Activated CD8-positive, alpha-beta memory T cell treated with anti-CD3 and anti-CD28 coated beads for 48 hours (primary cell): ENCODE measurements around the gene SMTNL2.
A peak's percentile ranks its signal among the peaks of the same experiment; 100 is the strongest.
"Not testable (repeated sequence)": the region's sequence is repeated elsewhere in the genome, so short reads cannot be mapped to it uniquely, and the experiment has no call there.

Experiments used
- DNase-seq, 3 experiments: peaks; one replicate each; pipeline ENCODE4 v3.0.0-alpha.2; 2020; ENCODE audit warnings: low read depth in 2 of 3, low spot score in 2 of 3

SMTNL2 gene

DNA sequence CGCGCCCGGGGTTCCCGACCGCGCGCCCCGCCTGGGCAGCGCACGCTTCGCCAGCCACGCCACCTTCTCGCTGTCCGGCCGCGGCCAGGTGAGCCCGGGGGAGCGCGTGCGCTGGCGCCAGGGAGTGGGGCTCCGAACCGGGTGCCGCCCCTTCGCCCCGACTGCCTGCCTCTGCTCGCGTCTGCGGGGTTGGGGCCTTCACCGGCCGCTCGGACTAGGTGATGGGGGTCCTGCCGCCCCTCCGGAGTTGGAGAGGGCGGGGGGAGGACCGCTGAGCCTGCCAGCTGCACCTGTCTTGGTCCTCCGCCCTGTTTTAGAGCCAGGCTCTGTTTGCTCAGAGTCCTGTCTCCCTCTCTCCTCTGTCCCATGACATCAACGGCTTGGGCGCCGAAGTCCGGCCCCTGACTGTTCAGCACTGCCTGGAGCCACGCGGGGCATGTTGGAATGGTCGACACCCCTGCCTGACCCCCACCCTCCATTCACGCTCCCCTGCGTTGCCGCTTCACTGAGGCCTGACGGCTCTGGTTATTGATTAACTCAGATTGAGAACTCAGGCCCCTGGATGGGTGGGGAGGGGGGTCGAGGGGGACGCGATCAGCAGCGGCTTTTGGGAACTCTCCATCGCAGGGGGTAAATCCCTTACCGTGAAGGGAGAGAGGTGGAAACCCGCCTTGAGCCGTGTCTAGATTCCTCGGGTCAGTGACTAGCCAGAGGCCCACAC is 748 bp downstream of the SMTNL2 start:
- no peak for DNase-seq

DNA sequence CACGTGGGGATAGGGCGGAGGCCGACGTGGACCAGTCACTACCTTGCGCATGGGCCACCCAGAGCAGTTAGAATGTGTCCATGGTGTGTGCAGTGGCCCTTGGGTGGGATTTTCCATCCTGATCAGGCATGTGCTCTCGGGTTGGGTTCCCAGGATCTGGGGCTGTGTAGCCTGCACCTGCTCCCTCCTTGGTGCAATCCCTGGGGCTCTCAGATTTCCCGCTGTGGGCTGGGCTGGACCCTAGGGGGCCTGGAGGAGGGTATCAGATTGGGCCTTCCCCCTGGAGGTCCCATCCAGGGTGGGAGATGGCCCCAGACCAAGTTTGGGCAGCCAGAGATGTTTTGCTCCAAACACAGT is 1.3 kb downstream of the SMTNL2 start:
- DNase-seq = no peak

DNA sequence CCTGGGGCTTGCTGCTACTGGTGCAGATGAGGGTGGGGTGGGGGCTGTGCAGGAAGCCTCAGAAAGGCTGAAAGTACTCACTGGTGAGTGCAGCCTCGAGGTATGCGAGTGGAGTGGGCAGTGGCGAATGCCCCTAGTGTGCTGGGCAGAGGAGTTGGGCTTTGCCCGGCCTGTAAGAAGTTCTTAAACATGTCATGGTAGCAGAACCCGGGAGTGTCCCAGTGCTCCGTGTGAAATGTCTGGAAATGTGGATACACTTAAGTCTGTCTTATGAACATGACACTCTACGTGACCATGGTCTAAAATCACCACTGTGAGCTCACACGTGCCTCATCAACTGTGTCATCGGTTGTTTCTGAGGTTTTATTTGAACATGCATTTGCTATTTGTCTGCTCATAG is 1.7 kb downstream of the SMTNL2 start:
- DNase-seq = no peak

DNA sequence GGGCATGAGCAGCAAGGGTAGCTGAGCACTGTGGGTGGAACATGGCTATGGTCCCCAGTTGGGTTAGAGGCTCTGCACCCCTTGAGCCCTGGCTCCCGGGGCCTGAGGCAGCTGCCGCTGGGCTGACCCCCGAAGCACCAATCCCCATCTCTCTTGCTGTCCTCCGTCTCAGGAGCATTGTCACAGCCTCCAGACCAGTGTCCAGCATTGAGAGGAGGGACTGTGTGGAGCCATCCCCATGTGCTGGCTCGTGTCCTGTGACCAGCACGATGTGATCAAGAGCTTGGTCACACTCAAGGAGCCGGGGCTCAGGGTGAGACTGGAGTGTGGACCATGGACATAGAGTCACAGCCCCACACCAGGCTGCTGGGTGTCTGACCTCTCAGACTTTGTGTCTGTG is 2.9 kb downstream of the SMTNL2 start:
- no peak for DNase-seq

DNA sequence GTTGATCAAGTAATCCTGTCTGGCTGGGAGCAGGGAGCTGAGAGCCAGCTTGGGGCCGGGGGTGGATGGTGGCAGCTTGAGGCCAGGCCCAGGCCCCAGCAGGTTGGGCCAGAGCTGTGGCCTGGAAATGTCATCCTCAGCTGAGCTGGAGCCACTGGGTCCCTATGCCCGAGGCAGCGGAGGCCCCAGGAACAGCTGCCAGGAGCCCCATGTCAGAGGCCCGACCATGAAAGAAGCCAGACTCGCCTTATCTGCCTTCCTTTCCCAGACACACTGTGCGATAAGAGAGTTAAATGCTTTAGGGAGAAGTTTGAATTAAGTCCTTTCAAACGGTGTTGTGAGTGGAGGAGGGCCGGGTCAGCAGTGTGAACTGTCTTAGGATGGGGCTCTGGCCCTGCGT is 3.5 kb downstream of the SMTNL2 start:
- no peak for DNase-seq

DNA sequence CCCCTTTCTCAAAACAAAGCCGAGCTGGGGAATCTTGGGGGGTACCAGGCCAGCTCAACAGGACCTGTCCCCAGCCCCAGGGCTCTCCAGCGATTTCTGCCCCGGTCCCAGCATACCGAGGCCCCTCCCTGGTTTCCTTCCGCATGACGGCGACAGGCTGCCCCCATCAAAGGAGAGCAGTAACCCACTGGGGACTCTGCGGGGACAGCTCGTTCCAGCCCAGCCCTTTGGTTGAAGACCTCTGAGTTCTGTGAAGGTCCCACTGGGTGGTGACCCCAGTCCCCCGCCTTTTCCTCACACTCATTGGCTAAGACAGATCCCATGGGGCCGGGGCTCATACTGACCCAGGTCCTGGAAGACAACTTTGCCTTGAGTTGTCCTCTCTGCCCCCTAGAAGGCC is 4.1 kb downstream of the SMTNL2 start:
- DNase-seq = no peak

DNA sequence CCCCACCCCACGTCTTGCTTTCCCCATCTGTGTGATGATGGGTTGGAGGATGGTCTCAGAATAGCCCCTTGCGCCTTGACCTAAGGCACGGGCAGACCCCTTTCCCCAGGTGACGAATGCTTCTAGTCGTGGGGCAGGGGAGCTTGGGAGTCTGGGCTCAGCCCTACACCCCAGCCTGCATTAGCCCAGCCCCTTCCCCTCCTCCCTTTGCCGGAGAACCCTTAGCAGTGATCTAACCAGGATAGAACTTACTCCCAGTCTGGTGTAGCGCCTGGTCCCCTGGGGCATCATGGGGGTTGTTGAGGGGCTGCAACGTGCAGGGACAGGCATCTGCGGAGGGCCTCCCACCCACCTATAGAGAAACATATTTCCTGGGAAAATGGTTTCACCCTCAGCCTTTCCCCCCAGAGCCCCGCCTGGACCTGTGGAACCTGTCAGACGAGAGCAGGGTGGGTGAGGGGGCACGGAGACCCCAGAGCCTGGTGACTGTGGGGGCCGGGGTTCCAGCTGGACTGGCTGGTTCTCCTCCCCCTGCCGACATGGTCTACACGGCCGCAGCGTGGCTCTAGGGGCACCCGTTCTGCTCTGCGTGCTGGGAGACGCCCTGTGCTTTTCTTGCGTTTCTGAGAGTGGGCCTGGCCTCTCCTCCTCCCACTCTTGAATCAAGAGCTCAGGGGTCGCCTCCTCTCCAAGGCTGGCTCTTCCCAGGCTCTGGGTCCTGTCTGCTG is 4.7 kb downstream of the SMTNL2 start:
- no peak for DNase-seq

DNA sequence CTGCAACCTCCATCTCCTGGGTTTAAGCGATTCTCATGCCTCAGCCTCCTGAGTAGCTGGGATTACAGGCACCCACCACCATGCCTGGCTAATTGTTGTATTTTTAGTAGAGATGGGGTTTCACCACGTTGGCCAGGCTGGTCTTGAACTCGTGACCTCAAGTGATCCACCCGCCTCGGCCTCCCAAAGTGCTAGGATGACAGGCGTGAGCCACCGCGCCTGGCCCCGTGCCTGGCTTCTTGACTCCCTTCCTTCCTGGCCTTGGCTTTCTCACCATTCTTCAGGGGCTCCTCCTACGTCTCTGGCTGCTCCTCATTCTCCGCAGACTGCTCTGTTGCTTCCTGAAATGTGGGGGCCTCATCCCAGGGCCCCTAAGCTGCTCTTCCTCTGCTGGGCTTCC is 5.7 kb downstream of the SMTNL2 start:
- DNase-seq = not testable (repeated sequence)

DNA sequence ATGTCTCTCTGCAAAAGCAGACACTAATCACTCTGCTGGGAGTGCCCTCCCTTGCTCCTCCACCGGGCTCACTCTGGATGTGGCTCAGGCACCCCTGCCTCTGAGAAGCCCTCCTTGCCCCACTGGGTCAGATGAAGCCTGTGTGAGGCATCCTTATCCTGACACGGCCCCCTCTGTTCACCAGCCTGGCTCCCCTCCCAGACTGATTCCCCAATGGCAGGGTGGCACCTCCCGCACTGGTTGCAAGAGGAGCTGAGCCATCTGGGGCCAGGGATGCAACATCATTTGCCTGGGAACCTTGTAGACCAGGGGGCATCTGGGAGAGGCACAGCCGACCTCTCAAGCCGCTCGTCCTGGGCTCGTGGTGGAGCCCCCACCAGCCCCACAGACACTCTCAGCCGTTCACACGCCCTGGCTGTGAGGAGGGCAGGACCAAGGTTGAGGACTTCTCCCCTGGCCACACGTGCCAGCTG is 6.7 kb downstream of the SMTNL2 start:
- DNase-seq = no peak

DNA sequence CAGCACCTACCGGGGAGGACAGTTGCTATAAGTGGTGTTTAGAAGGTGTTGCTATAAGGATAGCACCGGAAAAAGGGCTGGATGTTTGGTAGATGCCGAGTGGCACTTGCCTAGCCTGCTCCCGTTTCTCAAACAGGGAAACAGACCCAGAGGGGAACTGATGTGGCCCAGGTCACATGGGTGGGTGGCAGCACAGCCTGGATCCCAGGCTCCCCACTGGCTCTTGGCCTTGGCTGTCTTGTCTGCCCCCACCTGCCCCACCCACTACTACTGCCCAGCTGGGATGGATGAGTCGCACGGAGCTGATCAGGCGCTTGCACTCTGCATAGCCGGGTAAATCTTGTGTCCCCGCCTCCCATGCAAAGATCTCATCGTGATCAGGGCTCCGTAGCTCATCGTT is 7.2 kb downstream of the SMTNL2 start:
- DNase-seq = no peak

DNA sequence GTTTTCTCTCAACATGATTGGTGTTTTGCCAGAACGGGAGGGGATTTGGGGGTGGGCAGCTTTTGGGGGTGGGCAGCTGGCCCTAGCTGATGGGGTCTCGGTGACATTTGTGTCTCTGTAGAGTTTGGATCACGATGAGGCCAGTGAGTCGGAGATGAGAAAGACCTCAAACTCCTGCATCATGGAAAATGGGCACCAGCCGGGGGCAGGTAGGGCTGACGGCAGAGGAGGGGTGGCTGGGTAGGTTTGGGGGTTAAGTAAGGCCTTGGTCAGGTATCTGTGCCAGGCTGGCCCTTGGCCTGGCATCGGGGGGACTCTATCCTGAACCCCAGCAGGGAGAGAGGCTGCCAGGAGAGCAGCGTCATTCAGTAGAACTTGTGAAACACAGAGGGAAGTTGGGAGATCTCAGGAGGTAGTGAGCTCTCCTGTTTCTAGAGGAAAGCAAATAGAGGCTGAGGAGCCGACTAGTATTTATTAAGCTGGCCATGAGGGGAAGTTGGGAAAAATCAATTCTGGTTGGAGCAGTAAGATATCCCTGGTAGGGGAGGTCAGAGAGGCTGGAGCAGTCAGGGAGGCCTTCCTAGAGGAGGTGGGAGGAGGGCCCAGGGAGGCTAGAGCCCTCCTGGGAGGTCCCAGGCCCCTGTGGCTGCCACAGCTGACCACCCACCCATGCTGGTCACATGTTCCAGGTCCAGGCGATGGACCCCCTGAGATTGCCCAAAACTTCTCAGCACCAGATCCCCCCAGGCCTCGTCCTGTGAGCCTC is 8.1 kb downstream of the SMTNL2 start:
- no peak for DNase-seq

DNA sequence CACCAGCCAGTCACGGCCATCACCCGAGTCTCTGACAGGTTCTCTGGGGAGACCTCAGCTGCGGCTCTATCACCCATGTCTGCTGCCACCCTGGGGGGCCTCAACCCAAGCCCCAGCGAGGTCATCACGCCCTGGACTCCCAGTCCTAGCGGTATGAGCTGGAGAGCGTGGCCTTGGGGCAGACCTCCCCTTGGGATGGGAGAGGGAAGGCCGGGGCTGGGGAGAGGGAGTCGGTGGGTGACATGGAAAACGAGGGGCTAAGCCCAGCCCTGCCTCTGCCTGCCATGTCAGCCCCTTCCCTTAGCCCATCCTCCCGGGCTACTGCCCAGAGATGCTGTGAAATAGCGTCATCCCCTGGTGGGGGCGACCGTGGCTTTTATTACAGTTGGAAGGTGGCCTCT is 8.7 kb downstream of the SMTNL2 start:
- DNase-seq = no peak

DNA sequence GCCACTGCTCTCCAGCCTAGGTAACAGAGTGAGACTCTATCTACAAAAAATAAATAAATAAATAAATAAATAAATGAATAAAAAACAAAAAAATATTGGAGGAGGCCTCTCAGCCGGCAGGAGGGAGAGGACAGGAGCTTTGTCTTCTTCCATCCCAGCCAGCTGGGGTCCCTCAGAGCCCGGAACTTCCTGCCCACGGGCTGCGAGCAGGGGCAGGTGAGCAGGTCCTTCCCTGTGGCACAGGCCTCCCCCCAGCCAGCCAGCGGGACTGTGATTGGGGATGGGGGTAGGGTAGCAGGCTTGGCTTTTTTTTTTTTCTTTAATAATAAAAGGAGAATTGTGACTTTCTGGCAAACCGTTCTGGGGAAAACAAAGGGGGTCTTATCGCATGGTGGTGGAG is 10.1 kb downstream of the SMTNL2 start:
- DNase-seq = no peak

DNA sequence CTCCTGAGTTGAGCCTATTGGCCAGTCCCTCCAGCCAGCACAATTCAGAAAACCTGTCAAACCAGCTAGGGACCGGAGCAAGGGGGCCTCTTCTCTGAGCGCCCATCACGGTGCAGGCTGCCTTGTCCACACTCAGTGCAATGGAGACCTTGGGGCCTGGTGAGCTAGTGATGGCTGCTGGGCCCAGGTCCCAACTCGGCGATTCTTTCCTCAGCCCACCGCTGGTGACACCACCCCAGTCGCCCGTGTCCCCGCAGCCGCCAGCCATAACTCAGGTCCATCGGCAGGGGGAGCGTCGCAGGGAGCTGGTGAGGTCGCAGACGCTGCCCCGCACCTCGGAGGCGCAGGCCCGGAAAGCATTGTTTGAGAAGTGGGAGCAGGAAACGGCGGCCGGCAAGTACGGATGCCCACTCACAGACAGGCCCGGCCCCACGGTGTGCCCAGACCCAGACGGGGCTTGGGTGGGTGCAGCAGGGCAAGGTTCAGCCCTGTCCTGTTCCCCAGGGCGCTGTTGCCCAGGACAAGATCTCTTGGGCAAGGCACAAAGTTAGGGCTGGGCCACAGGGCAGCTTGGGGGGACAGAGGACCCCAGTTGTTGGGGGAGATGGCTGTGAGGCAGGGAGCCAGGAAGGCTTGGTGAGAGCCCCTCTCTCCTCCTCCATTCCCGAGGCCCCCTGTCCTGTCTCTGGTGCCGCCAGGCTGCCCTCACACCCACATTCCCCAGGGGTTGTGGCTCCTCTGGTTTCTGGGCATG is 10.8 kb downstream of the SMTNL2 start:
- DNase-seq = peak in 2 of 3 experiments; percentile 11 to 18

DNA sequence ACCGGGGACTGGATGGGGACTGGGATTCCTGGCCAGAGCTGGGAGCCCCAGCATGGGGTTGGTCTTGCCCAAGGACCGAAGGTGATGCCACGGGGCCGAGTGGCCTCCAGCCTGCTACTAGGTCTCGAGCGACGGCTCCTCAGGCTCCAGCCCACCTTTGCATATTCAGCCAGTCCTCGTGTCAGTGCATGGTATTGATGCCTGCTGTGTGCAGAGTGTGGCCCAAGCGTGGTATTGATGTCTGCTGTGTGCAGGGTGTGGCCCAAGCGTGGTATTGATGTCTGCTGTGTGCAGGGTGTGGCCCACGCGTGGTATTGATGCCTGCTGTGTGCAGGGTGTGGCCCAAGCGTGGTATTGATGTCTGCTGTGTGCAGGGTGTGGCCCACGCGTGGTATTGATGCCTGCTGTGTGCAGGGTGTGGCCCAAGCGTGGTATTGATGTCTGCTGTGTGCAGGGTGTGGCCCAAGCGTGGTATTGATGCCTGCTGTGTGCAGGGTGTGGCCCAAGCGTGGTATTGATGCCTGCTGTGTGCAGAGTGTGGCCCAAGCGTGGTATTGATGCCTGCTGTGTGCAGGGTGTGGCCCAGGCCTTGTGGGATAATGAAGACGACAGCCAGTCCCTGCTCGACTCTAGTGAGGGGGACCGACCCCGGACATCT is 11.5 kb downstream of the SMTNL2 start:
- DNase-seq = not testable (repeated sequence)

DNA sequence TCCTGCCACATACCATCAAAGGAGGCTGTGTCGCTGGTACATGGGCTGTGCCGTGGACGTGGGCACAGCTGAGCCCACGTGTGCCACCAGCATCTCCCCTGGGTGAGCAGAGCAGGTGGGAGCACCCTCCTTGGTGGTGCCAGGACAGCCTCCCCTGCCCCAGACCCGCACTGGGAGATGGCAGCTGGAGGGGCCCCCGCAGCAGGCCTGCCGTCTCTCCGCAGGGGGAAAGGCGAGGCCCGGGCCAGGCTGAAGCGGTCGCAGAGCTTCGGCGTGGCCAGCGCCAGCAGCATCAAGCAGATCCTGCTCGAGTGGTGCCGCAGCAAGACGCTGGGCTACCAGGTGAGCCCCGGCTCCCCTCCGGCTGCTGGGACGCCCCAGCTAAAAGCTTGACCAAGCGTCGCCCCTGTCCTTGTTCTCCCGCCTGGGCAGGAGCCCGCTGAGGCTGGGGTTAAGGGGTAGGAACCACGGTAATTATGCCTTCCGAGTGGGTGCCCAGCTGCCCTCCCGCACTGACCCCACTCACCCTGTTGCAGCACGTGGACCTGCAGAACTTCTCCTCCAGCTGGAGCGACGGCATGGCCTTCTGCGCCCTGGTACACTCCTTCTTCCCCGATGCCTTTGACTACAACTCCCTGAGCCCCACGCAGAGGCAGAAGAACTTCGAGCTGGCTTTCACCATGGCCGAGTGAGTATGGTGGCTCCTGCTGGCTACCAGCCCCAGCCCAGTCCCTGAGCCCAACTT is 12.5 kb downstream of the SMTNL2 start:
- DNase-seq = no peak

DNA sequence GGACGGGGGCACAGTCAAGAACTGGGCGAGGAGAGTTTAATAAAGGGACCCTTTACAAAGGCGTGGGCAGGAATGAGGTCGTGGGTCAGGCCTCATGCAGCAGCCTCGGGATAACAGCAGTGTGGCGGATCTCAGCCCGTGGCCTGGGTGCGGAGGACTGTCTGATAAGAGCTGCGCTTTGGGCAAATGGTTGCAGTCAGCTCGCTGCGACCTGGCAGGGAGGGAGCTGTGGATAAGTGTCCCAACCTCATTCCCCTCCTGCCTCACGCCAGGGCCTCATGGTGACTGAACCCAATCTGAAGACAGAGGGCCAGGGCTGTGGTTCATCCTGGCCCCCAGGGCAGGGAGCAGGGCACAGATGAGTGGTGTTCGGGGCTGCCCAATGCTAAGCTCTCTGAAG is 13.6 kb downstream of the SMTNL2 start:
- DNase-seq = no peak

DNA sequence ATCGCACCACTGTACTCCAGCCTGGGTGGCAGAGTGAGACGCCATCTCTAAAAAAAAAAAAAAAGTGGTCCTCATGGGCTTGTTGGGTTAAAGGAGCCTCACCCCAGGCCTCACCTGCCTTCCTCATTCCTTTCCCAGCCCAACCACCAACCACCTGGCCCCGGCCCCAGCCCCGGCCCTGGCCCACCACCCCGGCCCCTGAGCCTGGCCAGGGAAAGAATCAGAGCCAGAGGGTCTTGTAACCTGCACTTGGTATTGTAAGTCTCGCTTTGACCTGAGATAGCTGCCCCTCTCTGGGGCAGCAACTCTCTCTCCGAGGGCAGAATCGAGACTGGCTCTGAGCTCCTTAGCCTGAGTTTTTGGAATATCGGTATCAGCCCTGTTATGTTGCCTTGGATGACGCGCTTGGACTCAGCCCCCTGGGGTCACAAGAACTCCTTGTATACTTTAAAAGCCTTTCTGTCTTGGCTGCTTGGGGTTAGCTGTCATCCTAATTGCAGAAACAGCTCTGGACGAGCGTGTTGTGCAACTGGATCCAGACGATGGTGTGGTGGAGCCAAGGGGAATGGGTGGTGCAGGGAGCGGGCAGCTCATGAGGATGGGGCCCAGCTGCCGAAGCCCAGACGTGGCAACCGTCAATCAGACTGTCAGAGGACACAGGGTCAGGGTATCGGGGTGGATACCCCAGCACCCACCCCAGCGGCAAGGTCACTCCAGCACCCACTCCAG is 14.6 kb downstream of the SMTNL2 start:
- no peak for DNase-seq

DNA sequence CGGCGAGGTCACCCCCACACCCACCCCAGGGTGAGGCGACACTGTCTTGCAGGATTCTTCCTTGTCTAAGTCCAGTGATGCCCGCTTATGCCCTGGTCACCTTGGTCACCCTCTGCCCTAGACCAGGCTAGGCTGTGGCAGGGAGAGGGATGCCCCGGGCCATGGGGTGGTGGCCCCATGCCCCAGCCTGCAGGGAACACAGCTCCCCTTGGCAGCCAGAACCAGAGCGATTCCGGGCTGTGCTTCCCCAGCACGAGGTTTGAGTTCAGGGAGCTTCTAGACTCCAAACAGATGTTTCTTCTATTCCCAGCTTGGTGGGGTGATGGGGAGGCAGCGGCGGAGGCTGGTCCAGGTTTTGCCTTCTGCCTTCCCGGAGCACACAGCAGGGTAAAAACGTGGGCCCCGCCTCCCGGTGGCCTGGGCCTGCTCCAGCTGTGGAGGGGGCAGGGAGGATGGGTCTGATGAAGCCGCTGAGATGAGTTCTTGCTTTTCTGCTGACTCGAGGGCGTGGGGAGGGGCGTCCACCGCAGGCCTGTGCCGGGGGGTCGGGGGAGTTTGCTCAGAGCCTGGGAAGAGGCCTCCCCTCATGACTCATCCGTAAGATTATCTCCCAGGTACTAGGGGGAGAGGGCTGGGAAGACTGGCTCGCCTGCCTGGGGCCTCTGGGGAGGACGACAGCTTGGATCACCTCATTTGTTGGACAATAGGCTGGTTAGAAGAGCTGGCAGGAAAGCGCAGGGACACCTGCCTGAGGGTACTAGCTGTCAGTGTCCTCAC is 15.4 kb downstream of the SMTNL2 start:
- no peak for DNase-seq
